Pancreas (tissue), 10 donors: Measurements from ENCODE around the gene SMIM23. TPM values are rescaled to one million over a fixed set of nuclear protein-coding genes. Genes with fewer than 3 reads are reported as not detected.

Source experiments
- ATAC-seq, 4 donors: fragments of 200-7000 bp; cut with Tn5 transposase; one replicate each; pipeline versions ENCODE4 v1.8.0 to v1.9.1; 2020; ENCODE audit warnings: mild to moderate bottlenecking in 4 of 4, moderate library complexity in 4 of 4
- DNase-seq, 6 donors: peaks; one replicate each; pipeline ENCODE4 v3.0.0-alpha.2; 2020
- FAIRE-seq: peaks from 2 replicates; lab custom pipeline; 2012; peaks lifted over from hg19 to GRCh38; lab: Jason Lieb, UNC
- H3K27ac ChIP-seq, 4 donors: fragments of 200-600 bp; sonication (generic); 1 replicate in 3 of 4; 2 replicates in 1 of 4; pipeline versions ENCODE4 v1.5.0 to v1.8.0; 2020
- H3K27me3 ChIP-seq, 4 donors: fragments of 200-600 bp; one replicate each; pipeline ENCODE4 v1.8.0; 2021
- H3K36me3 ChIP-seq, 3 donors: fragments of 200-600 bp; sonication (generic) in 1 of 3; one replicate each; pipeline versions ENCODE4 v1.5.0 to v1.8.0; 2020 to 2021
- H3K4me1 ChIP-seq, 3 donors: fragments of 200-600 bp; one replicate each; pipeline ENCODE4 v1.8.0; 2021
- H3K4me3 ChIP-seq, 4 donors: fragments of 200-600 bp; sonication (generic) in 2 of 4; one replicate each; pipeline versions ENCODE4 v1.5.0 to v1.8.0; 2020 to 2021
- H3K9me3 ChIP-seq, 4 donors: fragments of 200-600 bp; one replicate each; pipeline ENCODE4 v1.8.0; 2021
- CTCF ChIP-seq, 4 donors: fragments of 200-600 bp; sonication (generic) in 3 of 4; IDR thresholded peaks; one replicate each; pipeline versions ENCODE4 v1.5.0 to v1.8.0; 2021; ENCODE audit warnings: antibody characterized with exemption in 4 of 4
- WGBS, 2 donors: extraction: QIAGEN DNeasy Blood & Tissue Kit; methylation state at CpG; one replicate each; pipeline ENCODE4 v1.1.7; 2013; 5-methylcytosine and 5-hydroxymethylcytosine counted together
- intact Hi-C, 3 donors: fragments of 100-400 bp; cut with DNase I; formaldehyde crosslinking; loops; one replicate each; pipeline versions ENCODE4 v1.11.1 to v1.14.2; 2022
- polyA plus RNA-seq, 2 donors: library from polyadenylated mRNA; stranded (reverse); fragments of 200-250 nt; gene quantifications; one replicate each; pipeline ENCODE4 v1.2.3, GENCODE V29; 2013
- total RNA-seq, 6 donors: library from RNA; stranded (reverse); fragmentation: NEBNext Ultra II Directional in 4 of 6; extraction: Animal tissue kit (Norgen Biotek cat#: 25700) in 4 of 6; gene quantifications; one replicate each; pipeline versions ENCODE4 v1.2.1 to v1.2.4, GENCODE V29; 2021 to 2023
- donor health status: healthy with polysubstance abuse.
- donor health status: DM: no; HTN: no; CAD: no; lungs with moderate emphysema.
- donor health status: DM: no; HTN: no; CAD: no.
- donor health status: control.
- donor health status: control.
- donor health status: Bipolar disorder and iron deficiency.
- donor health status: DM: yes; HTN: yes; CAD: no.
- donor health status: DM: no; HTN: no; CAD: no.
- donor health status: DM: no; HTN: no; CAD: no.
- donor health status: DM: yes; HTN: yes; CAD: no.

SMIM23 gene
- total and polyA plus RNA-seq, 8 donors, result not detected

- ATAC-seq (no peak), DNase-seq (no peak), FAIRE-seq (no peak)
- Histone ChIP-seq H3K4me3 (no peak overlapping the region), H3K4me1 (no peaks in the 10 kb centered on the region), H3K27ac (no peak overlapping the region), H3K9me3 (no peaks in the 10 kb centered on the region), H3K36me3 (no peaks in the 10 kb centered on the region), H3K27me3 (no peaks in the 10 kb centered on the region)
- no peak for TF ChIP-seq CTCF (IDR thresholded peaks at IDR 0.05)
- intact Hi-C loops, result no loop called here
These were observed 51.9 kb downstream of the SMIM23 start for GRCh38 chr5:171837522-171837921.

- intact Hi-C loops, result no loop called here
These were observed 52.4 kb downstream of the SMIM23 start for GRCh38 chr5:171838066-171838465.

GRCh38 chr5:171839112-171839511 lies 53.5 kb downstream of the SMIM23 start:
- intact Hi-C loops, result no loop called here
- no peaks in the 10 kb centered on the region for H3K36me3 ChIP-seq
- no peaks in the 10 kb centered on the region for H3K27me3 ChIP-seq
- no peaks in the 10 kb centered on the region for H3K9me3 ChIP-seq
- ATAC-seq (no peak), FAIRE-seq (no peak), DNase-seq (no peak)
- 84 to 86% methylated on average over 2 of the region's 2 CpGs for WGBS, 2 donors
- H3K27ac ChIP-seq, result no peak overlapping the region
- H3K4me3 ChIP-seq, result no peak overlapping the region
- no peaks in the 10 kb centered on the region for H3K4me1 ChIP-seq
- TF ChIP-seq CTCF (IDR thresholded peaks at IDR 0.05), result no peak

More at GRCh38 chr5:171838066-171838465, 52.4 kb downstream of the SMIM23 start:
- DNase-seq (no peak), FAIRE-seq (no peak), ATAC-seq (no peak)
- Histone ChIP-seq H3K4me1 (no peaks in the 10 kb centered on the region), H3K36me3 (no peaks in the 10 kb centered on the region), H3K27me3 (no peaks in the 10 kb centered on the region), H3K4me3 (no peak overlapping the region), H3K27ac (no peak overlapping the region), H3K9me3 (no peaks in the 10 kb centered on the region)
- WGBS, 2 donors, result 80 to 82% methylated on average over 12 of the region's 12 CpGs
- no peak for TF ChIP-seq CTCF (IDR thresholded peaks at IDR 0.05)

- Histone ChIP-seq H3K27ac (no peak overlapping the region), H3K27me3 (no peaks in the 10 kb centered on the region), H3K9me3 (no peaks in the 10 kb centered on the region), H3K4me3 (no peak overlapping the region), H3K36me3 (no peaks in the 10 kb centered on the region), H3K4me1 (no peaks in the 10 kb centered on the region)
- intact Hi-C loops, result no loop called here
- DNase-seq (no peak), FAIRE-seq (no peak), ATAC-seq (no peak)
- WGBS, 2 donors, result 44% methylated on average over 2 of the region's 2 CpGs
- no peak for TF ChIP-seq CTCF (IDR thresholded peaks at IDR 0.05)
These were observed 54.4 kb downstream of the SMIM23 start for GRCh38 chr5:171840066-171840465.

Other genes with a start within 250 kb of the SMIM23 start
- 10 to 100 TPM; 23.7 to 43.8 (median 27.4) TPM for gene FBXW11, start 220.8 kb downstream of the SMIM23 start, total RNA-seq
- 10 to 100 TPM in 1 of 2 donors, 1 to 10 TPM in 1; 6.0 to 13.6 TPM for gene FBXW11, start 220.8 kb downstream of the SMIM23 start, polyA plus RNA-seq